Mucosa of descending colon (tissue), 3 donors: ENCODE results near the gene PSMB4. TPM values are rescaled to one million over a fixed set of nuclear protein-coding genes. Genes with fewer than 3 reads are reported as not detected.

ENCODE experiments used
- ATAC-seq: fragments of 200-7000 bp; cut with Tn5 transposase; one replicate; pipeline ENCODE4 v1.9.1; 2020; ENCODE audit warnings: mild to moderate bottlenecking, moderate library complexity
- DNase-seq, 3 donors: peaks; one replicate each; pipeline ENCODE4 v3.0.0-alpha.2; 2020
- H3K36me3 ChIP-seq: fragments of 200-600 bp; one replicate; pipeline ENCODE4 v1.8.0; 2021; ENCODE audit warnings: low read depth, mild to moderate bottlenecking
- H3K4me1 ChIP-seq: fragments of 200-600 bp; one replicate; pipeline ENCODE4 v1.8.0; 2021; ENCODE audit warnings: low read depth, mild to moderate bottlenecking
- H3K4me3 ChIP-seq: fragments of 200-600 bp; one replicate; pipeline ENCODE4 v1.8.0; 2021; ENCODE audit warnings: mild to moderate bottlenecking
- H3K9me3 ChIP-seq: fragments of 200-600 bp; one replicate; pipeline ENCODE4 v1.8.0; 2021; ENCODE audit warnings: mild to moderate bottlenecking
- CTCF ChIP-seq: fragments of 200-600 bp; IDR thresholded peaks from one replicate; pipeline ENCODE4 v1.8.0; 2022; ENCODE audit warnings: antibody characterized with exemption, mild to moderate bottlenecking
- intact Hi-C, 2 donors: fragments of 100-400 bp; cut with DNase I in 1 of 2; cut with micrococcal nuclease in 1 of 2; formaldehyde crosslinking; loops; one replicate each; pipeline versions ENCODE4 v1.11.0 to v1.11.1; 2022; cut with DNase I, micrococcal nuclease
- total RNA-seq, 3 donors: library from RNA; stranded (reverse); fragmentation: NEBNext Ultra II Directional in 2 of 3; extraction: Animal tissue kit (Norgen Biotek cat#: 25700) in 2 of 3; gene quantifications; one replicate each; pipeline versions ENCODE4 v1.2.1 to v1.2.4, GENCODE V29; 2021 to 2023
- donor health status: DM: no; HTN: no; CAD: no; lungs with moderate emphysema.
- donor health status: DM: no; HTN: no; CAD: no.
- donor health status: DM: no; HTN: yes; CAD: no.

Gene PSMB4
- total RNA-seq, 3 donors from 2014 or later: 154 to 213 (median 193) TPM

DNA sequence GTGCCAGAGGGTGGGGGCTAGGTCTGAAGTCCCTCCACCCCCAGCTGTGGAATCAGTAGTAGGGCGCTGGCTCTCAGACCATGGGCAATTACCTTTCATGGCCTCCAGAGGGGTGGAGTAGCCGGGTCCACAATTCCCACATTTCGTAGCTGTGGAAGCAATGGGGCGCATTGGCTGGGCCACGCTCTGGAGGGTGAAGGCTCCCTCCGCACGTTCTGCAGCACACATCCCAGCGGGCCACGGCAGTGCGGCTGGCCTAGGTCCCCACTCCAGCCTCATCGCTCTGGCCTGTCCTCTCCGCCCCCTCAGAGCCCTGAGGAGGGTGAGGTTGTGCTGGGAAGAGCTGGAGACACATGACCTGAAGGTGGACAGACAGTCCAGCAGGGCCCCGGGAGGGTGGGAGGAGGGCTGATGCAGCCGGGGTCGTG lies 29.7 kb upstream of the PSMB4 start:
- H3K4me1 ChIP-seq: peaks cover 33% of the 10 kb centered on the region
- no peak overlapping the region for H3K4me3 ChIP-seq
- intact Hi-C loops: no loop called here
- peak in 1 of 3 donors; percentile 59 for DNase-seq
- ATAC-seq: peak; percentile 11
- no peak for TF ChIP-seq CTCF
- no peaks in the 10 kb centered on the region for H3K9me3 ChIP-seq
- peaks cover 7% of the 10 kb centered on the region for H3K36me3 ChIP-seq

GRCh38 chr1:151370211-151370911 lies 29.0 kb upstream of the PSMB4 start:
- intact Hi-C loops: no loop called here
- Histone ChIP-seq H3K36me3 (no peaks in the 10 kb centered on the region), H3K4me3 (no peak overlapping the region), H3K4me1 (peaks cover 33% of the 10 kb centered on the region), H3K9me3 (no peaks in the 10 kb centered on the region)
- DNase-seq (peak in 1 of 3 donors; percentile 48), ATAC-seq (no peak)
- no peak for TF ChIP-seq CTCF

GRCh38 chr1:151371370-151372057 lies 27.9 kb upstream of the PSMB4 start:
- DNase-seq: peak; percentile 70 to 83 (median 79)
- intact Hi-C loops: no loop called here
- TF ChIP-seq CTCF: no peak
- H3K4me3 ChIP-seq: peak overlapping the region; percentile 50
- H3K36me3 ChIP-seq: no peaks in the 10 kb centered on the region
- peaks cover 33% of the 10 kb centered on the region for H3K4me1 ChIP-seq
- peak; percentile 35 for ATAC-seq
- H3K9me3 ChIP-seq: no peaks in the 10 kb centered on the region

DNA sequence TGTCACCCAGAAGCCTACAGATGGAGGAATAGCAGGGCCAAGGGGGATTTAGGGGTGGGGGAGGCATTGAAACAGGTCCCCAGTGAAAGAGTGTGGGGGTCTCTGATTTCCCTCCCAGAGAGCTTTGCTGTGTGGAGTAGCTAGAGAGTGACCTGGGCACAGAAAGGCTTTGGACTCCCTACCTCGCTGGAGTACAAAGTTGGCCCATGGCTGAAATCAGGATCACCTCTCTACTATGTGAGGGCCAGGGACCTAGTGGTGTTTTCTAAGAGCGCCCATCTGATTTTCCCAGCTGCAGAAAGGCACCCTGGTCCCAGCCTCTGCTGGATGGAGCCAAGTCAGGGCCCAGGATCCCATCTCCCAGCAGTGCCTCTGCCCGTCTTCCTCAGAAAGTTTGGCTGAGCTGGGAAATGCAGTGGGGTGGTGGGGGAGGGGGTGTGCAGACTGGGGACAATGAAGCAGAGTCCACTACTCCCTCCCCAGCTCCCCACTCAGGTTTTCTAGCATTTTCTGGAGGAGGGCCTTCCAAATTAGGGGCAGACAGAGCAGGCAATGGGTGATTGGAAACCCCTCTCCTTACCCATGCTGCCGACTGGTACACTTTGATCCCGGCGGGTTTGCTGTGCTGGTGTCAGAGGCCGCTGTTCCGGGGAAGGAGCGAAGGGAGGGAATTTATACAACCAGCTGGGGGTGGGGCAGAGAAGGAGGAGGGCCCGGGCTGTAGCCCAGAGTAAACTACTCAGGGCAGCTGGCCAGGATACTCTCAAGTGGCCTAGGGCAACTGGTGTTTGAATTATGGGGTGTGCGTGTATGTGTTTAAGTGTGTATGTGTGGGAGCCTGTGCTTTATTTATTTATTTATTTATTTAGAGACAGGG lies 27.1 kb upstream of the PSMB4 start, which contains the start of gene SELENBP1:
Gene SELENBP1, minus strand, starts transcription at position 648 of the 877 bp plus-strand sequence. Its CDS starts 64 bp downstream, at position 584.
- DNase-seq (peak; percentile 88 to 98 (median 93)), ATAC-seq (peak; percentile 84)
- Histone ChIP-seq H3K36me3 (no peaks in the 10 kb centered on the region), H3K4me1 (peaks cover 38% of the 10 kb centered on the region), H3K4me3 (peak within 1 kb of the TSS; percentile 50), H3K9me3 (no peaks in the 10 kb centered on the region)
- intact Hi-C loops: no loop called here
- no peak for TF ChIP-seq CTCF

DNA sequence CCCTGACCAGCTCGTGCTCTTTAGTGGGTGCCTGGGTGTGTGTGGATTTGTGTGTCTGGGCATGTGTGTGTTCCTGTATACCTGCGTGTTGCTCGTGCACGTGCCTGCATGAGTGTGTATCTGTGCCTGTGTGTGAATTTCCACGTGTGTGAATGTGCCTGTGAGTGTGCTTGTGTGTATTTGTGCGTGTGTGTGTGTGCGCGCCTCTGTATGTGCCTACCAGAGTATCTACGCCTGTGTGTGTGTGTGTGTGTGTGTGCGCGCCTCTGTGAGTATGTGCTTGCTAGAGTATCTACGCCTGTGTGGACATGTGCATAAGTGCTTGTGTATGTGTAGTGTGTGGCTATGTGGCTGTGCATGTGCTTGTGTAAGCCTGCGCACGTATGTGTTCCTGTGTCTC lies 26.2 kb upstream of the PSMB4 start:
- peaks cover 39% of the 10 kb centered on the region for H3K4me1 ChIP-seq
- intact Hi-C loops: no loop called here
- no peaks in the 10 kb centered on the region for H3K36me3 ChIP-seq
- no peak overlapping the region for H3K4me3 ChIP-seq
- no peak for ATAC-seq
- no peaks in the 10 kb centered on the region for H3K9me3 ChIP-seq
- DNase-seq: peak in 1 of 3 donors; percentile 48
- no peak for TF ChIP-seq CTCF
